ENCODE results near the gene CACNG4. TPM values are rescaled to one million over a fixed set of nuclear protein-coding genes. Genes with fewer than 3 reads are reported as not detected.

The CACNG4 gene
- total RNA-seq, 4 donors from 2014 or later: 0.21 to 3.9 (median 0.26) TPM; not detected in 1

DNA sequence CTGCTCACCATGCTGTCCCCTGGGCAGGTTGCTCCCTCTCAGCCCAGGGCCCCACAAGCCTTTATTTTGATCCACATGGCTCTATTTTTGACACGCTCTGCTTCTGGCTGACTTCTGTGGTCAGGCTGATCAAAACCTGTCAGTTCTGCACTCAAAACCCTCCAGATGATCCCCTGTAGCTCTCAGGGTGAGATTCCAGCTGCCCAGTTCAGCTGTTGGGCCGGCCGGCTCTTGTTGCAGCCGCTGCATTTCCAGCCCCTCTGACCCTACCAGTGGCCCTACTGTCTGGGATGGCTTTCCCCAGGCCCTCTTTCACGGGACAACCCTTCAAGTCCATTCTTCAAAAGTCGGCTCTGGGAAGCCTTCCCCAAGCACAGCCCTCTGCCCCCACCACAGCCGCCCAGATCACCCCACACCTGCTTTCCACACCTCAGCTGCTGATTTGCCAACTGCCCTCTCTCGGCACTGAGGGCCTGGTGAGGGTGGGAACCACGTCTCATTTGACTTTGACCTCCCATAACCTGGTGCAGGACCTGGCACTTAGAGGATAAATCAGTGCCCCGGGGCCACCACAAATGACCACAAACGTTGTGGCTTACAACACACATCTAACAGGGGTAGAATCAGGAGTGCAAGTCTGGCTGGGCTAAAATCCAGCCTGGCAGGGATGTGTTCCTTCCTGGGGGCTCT is 16.3 kb upstream of the CACNG4 start:
- TF ChIP-seq POLR2A (IDR thresholded peaks at IDR 0.05): no peak
- TF ChIP-seq, protein P1, sequence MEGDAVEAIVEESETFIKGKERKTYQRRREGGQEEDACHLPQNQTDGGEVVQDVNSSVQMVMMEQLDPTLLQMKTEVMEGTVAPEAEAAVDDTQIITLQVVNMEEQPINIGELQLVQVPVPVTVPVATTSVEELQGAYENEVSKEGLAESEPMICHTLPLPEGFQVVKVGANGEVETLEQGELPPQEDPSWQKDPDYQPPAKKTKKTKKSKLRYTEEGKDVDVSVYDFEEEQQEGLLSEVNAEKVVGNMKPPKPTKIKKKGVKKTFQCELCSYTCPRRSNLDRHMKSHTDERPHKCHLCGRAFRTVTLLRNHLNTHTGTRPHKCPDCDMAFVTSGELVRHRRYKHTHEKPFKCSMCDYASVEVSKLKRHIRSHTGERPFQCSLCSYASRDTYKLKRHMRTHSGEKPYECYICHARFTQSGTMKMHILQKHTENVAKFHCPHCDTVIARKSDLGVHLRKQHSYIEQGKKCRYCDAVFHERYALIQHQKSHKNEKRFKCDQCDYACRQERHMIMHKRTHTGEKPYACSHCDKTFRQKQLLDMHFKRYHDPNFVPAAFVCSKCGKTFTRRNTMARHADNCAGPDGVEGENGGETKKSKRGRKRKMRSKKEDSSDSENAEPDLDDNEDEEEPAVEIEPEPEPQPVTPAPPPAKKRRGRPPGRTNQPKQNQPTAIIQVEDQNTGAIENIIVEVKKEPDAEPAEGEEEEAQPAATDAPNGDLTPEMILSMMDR (IDR thresholded peaks at IDR 0.05): no peak

DNA sequence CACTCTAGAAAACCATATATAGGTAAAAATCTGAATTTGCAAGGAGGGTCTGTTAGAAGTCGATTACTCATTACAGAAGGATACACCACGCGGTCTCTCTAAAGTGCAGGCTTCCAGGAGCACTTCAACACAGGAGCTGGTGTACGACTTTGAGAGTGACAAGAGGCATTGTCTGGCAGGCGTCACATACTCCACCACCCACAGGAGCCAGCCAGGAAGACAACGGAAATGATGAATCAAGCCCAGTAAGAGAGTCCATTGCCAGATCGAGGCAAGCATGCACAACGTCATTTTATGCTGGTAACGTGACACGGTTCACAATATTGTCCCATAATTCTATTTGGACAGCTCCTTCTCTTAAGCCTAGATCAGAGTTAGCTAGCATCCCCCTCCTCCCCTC is 15.0 kb upstream of the CACNG4 start:
- Histone ChIP-seq H3K27ac (no peak overlapping the region), H3K9me3 (no peaks in the 10 kb centered on the region), H3K36me3 (no peaks in the 10 kb centered on the region), H3K4me3 (no peak overlapping the region), H3K27me3 (no peaks in the 10 kb centered on the region), H3K4me1 (no peaks in the 10 kb centered on the region)
- no peak for DNase-seq
- TF ChIP-seq POLR2A (IDR thresholded peaks at IDR 0.05): no peak
- TF ChIP-seq, protein P1 (IDR thresholded peaks at IDR 0.05): no peak
- intact Hi-C loops (cut with DNase I; ENCODE audit: low total_unique reads): no loop called here

More for the DNA sequence above, 16.3 kb upstream of the CACNG4 start:
- Histone ChIP-seq H3K27ac (no peak overlapping the region), H3K4me3 (no peak overlapping the region), H3K36me3 (no peaks in the 10 kb centered on the region), H3K9me3 (no peaks in the 10 kb centered on the region), H3K27me3 (no peaks in the 10 kb centered on the region), H3K4me1 (no peaks in the 10 kb centered on the region)
- no peak for DNase-seq
- intact Hi-C loops (cut with DNase I; ENCODE audit: low total_unique reads): no loop called here

DNA sequence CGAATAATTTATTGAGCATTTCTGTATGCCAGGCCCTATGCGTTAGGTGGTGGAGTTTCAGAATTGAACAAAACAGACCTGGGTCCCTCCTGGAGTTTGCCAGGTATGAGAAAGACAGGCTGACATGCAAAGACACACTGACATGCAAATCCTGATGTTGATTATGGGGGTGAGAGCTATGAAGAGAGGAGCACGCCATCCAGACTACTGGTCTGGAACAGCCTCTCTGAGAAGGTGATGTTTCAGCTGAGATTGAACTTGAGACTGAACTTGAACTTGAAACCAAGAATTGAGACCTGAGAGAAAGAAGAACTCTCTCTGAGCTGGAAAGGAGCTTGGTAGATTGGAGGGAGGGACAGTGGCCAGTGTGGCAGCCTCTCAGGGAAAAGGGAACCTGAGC is 14.2 kb upstream of the CACNG4 start:
- no peak for DNase-seq
- intact Hi-C loops (cut with DNase I; ENCODE audit: low total_unique reads): no loop called here
- TF ChIP-seq, protein P1 (IDR thresholded peaks at IDR 0.05): no peak
- TF ChIP-seq POLR2A (IDR thresholded peaks at IDR 0.05): no peak
- Histone ChIP-seq H3K4me1 (no peaks in the 10 kb centered on the region), H3K9me3 (no peaks in the 10 kb centered on the region), H3K27me3 (no peaks in the 10 kb centered on the region), H3K4me3 (no peak overlapping the region), H3K36me3 (no peaks in the 10 kb centered on the region), H3K27ac (no peak overlapping the region)

DNA sequence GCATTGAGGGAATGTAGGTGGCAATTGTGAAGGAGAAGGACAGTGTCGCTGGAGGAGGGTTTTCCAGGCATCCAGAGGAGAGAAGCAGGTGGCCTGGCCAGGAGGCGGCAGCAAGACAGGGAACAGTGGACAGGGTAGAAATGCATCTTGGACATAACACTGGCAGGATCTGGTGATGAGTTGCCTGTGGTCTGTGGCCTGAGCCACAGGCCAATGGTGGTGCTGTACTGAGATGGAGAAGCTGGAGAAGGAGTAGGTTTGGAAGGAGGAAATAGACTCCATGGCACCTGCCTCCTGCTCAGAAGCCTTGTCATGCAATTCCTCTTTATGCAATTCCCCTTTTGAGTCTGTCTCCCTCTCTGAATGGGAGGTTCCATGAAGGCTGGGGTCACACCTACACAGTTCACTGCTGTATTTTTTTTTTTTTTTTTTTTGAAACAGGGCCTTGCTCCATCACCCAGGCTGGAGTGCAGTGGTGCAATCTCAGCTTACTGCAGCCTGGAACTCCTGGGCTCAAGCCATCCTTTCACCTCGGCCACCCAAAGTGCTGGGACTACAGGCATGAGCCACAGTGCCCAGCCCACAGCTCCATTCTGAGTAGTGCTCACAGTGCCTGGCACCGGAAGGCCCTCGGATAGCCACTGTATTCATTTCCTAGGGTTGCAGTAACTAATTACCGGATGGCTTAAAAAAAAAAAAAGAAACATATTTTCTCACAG is 13.5 kb upstream of the CACNG4 start:
- Histone ChIP-seq H3K4me1 (no peaks in the 10 kb centered on the region), H3K9me3 (no peaks in the 10 kb centered on the region), H3K27ac (peak overlapping the region in 1 of 2 donors; percentile 66), H3K4me3 (no peak overlapping the region), H3K36me3 (no peaks in the 10 kb centered on the region), H3K27me3 (no peaks in the 10 kb centered on the region)
- DNase-seq: no peak
- TF ChIP-seq, protein P1 (IDR thresholded peaks at IDR 0.05): no peak
- no peak for TF ChIP-seq POLR2A (IDR thresholded peaks at IDR 0.05)
- intact Hi-C loops (cut with DNase I; ENCODE audit: low total_unique reads): no loop called here

GRCh38 chr17:66951605-66951953 is 12.9 kb upstream of the CACNG4 start:
- intact Hi-C loops (cut with DNase I; ENCODE audit: low total_unique reads): no loop called here
- DNase-seq: no peak
- peak overlapping the region in 1 of 2 donors; percentile 66 for H3K27ac ChIP-seq

More at GRCh38 chr17:66951605-66951953, 12.9 kb upstream of the CACNG4 start:
- Histone ChIP-seq H3K4me3 (no peak overlapping the region), H3K4me1 (no peaks in the 10 kb centered on the region), H3K9me3 (no peaks in the 10 kb centered on the region), H3K27me3 (no peaks in the 10 kb centered on the region), H3K36me3 (no peaks in the 10 kb centered on the region)
- no peak for TF ChIP-seq POLR2A (IDR thresholded peaks at IDR 0.05)
- TF ChIP-seq, protein P1 (IDR thresholded peaks at IDR 0.05): no peak

Measured in uterus (tissue), 4 donors.